Measurements from ENCODE around the gene RHOT2.

DNA sequence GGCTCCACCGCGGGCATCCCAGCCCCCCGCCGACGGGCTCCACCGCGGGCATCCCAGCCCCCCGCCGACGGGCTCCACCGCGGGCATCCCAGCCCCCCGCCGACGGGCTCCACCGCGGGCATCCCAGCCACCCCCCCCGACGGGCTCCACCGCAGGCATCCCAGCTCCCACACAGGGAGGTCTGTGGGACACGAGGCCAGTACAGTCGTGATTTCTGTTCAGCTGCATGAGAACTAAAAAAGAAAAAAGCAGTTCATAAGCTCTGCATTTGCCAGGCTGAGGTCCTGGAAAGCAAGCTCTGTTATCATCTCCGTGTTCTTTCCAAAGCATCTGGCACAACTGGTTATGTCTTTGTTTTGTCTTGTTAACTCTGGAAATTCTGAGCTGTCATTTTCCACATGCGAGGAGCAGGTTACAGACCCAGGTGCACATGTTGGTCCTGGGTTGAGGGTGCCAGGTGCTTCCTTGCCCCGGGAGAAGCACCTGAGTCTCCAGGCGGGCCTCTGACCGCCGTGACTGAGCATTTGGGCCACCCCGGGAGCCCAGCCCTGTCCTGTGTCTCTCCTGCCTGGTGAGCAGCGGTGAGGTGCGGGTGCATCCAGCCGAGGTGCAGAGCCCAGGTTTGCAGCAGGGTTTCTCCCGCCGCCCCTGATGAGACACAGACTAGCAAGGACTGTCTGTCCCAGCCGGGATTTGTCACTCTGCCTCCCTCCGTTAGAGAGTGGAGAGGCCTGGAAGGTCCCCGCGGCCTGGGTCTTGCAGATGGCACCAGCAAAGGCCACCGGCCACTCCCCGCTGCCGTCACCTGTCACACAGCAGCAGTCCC lies 47.0 kb upstream of the RHOT2 start:
- TF ChIP-seq, protein P1, sequence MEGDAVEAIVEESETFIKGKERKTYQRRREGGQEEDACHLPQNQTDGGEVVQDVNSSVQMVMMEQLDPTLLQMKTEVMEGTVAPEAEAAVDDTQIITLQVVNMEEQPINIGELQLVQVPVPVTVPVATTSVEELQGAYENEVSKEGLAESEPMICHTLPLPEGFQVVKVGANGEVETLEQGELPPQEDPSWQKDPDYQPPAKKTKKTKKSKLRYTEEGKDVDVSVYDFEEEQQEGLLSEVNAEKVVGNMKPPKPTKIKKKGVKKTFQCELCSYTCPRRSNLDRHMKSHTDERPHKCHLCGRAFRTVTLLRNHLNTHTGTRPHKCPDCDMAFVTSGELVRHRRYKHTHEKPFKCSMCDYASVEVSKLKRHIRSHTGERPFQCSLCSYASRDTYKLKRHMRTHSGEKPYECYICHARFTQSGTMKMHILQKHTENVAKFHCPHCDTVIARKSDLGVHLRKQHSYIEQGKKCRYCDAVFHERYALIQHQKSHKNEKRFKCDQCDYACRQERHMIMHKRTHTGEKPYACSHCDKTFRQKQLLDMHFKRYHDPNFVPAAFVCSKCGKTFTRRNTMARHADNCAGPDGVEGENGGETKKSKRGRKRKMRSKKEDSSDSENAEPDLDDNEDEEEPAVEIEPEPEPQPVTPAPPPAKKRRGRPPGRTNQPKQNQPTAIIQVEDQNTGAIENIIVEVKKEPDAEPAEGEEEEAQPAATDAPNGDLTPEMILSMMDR (IDR thresholded peaks at IDR 0.05 in 2 of 3, conservative IDR thresholded peaks at IDR 0.05 in 1 of 3; ENCODE audit: borderline replicate concordance in 1 of 3, insufficient read depth in 1 of 3, low read depth in 2 of 3, low read length in 2 of 3), result no peak
- TF ChIP-seq EZH2 (IDR thresholded peaks at IDR 0.05) (no peak), YY1 (IDR thresholded peaks at IDR 0.05; ENCODE audit: extremely low read depth, insufficient replicate concordance, low read depth, low read length) (no peak), JUND (IDR thresholded peaks at IDR 0.05) (no peak), EZH2phosphoT487 (IDR thresholded peaks at IDR 0.05; ENCODE audit: borderline replicate concordance) (no peak), CBX3 (IDR thresholded peaks at IDR 0.05; ENCODE audit: low read depth) (no peak), POLR2AphosphoS5 (IDR thresholded peaks at IDR 0.05; ENCODE audit: low read depth, low read length) (no peak), POLR2A (IDR thresholded peaks at IDR 0.05; ENCODE audit: borderline replicate concordance, extremely low read depth, insufficient read depth, insufficient read length) (no peak), SIN3A (IDR thresholded peaks at IDR 0.05; ENCODE audit: low read depth) (no peak)
- TF ChIP-seq, protein P2, sequence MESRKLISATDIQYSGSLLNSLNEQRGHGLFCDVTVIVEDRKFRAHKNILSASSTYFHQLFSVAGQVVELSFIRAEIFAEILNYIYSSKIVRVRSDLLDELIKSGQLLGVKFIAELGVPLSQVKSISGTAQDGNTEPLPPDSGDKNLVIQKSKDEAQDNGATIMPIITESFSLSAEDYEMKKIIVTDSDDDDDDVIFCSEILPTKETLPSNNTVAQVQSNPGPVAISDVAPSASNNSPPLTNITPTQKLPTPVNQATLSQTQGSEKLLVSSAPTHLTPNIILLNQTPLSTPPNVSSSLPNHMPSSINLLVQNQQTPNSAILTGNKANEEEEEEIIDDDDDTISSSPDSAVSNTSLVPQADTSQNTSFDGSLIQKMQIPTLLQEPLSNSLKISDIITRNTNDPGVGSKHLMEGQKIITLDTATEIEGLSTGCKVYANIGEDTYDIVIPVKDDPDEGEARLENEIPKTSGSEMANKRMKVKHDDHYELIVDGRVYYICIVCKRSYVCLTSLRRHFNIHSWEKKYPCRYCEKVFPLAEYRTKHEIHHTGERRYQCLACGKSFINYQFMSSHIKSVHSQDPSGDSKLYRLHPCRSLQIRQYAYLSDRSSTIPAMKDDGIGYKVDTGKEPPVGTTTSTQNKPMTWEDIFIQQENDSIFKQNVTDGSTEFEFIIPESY (IDR thresholded peaks at IDR 0.05; ENCODE audit: extremely low read depth, insufficient replicate concordance, low read length), result no peak
- TF ChIP-seq, protein P3, sequence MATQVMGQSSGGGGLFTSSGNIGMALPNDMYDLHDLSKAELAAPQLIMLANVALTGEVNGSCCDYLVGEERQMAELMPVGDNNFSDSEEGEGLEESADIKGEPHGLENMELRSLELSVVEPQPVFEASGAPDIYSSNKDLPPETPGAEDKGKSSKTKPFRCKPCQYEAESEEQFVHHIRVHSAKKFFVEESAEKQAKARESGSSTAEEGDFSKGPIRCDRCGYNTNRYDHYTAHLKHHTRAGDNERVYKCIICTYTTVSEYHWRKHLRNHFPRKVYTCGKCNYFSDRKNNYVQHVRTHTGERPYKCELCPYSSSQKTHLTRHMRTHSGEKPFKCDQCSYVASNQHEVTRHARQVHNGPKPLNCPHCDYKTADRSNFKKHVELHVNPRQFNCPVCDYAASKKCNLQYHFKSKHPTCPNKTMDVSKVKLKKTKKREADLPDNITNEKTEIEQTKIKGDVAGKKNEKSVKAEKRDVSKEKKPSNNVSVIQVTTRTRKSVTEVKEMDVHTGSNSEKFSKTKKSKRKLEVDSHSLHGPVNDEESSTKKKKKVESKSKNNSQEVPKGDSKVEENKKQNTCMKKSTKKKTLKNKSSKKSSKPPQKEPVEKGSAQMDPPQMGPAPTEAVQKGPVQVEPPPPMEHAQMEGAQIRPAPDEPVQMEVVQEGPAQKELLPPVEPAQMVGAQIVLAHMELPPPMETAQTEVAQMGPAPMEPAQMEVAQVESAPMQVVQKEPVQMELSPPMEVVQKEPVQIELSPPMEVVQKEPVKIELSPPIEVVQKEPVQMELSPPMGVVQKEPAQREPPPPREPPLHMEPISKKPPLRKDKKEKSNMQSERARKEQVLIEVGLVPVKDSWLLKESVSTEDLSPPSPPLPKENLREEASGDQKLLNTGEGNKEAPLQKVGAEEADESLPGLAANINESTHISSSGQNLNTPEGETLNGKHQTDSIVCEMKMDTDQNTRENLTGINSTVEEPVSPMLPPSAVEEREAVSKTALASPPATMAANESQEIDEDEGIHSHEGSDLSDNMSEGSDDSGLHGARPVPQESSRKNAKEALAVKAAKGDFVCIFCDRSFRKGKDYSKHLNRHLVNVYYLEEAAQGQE (IDR thresholded peaks at IDR 0.05; ENCODE audit: low read depth), result no peak
- TF ChIP-seq, protein P4, sequence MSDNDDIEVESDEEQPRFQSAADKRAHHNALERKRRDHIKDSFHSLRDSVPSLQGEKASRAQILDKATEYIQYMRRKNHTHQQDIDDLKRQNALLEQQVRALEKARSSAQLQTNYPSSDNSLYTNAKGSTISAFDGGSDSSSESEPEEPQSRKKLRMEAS (IDR thresholded peaks at IDR 0.05), result no peak
- TF ChIP-seq, protein P5, sequence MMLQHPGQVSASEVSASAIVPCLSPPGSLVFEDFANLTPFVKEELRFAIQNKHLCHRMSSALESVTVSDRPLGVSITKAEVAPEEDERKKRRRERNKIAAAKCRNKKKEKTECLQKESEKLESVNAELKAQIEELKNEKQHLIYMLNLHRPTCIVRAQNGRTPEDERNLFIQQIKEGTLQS (IDR thresholded peaks at IDR 0.05), result no peak

Measured in HCT116 (cell line).